ENCODE results near the gene ZBTB21. TPM values are rescaled to one million over a fixed set of nuclear protein-coding genes. Genes with fewer than 3 reads are reported as not detected.

ZBTB21 gene
- total and polyA plus RNA-seq, 7 donors, result 0.49 to 8.8 (median 4.5) TPM

- peaks cover 8% of the 10 kb centered on the region for H3K4me1 ChIP-seq
- 54 to 66% (median 56%) methylated on average over 6 of the region's 6 CpGs for WGBS, 3 donors
Measured at GRCh38 chr21:41993744-41994143, 16.4 kb downstream of the ZBTB21 start.

DNA sequence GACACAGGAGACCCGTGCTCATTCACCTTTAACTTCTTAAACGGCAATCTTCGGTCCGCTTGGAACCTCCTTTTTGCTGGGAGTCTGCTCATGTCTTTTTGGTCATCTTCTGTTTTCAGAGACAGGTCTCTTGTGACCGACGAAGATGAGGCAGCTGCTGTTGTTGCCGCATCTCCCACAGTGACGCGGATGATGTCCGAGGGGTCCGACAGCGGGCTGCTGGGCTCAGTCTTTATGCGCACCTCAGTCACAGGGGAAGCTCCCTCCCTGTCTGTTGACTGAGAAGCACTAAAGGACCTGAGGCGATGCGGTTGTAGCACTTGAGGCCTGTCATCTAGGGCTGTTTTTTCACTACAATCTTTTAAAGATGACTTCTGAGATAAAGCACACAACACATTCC, 17.6 kb downstream of the ZBTB21 start:
- DNase-seq (no peak), ATAC-seq (no peak)
- peaks cover 9 to 44% of the 10 kb centered on the region in 2 donors for H3K36me3 ChIP-seq (ENCODE audit: insufficient read depth in 1 of 2, low read depth in 1 of 2)
- no peaks in the 10 kb centered on the region for H3K27me3 ChIP-seq (ENCODE audit: insufficient read depth in 3 of 3, low read length in 2 of 3)
- TF ChIP-seq CTCF (IDR thresholded peaks at IDR 0.05), result no peak
- intact Hi-C loops (cut with DNase I), result no loop called here
- peaks cover 5% of the 10 kb centered on the region for H3K4me1 ChIP-seq
- H3K9me3 ChIP-seq, result no peaks in the 10 kb centered on the region
- H3K4me3 ChIP-seq, result no peak overlapping the region
- no peak overlapping the region for H3K27ac ChIP-seq
- WGBS, 3 donors, result 98% methylated on average over 15 of the region's 15 CpGs

More at GRCh38 chr21:41993744-41994143, 16.4 kb downstream of the ZBTB21 start:
- no peaks in the 10 kb centered on the region for H3K27me3 ChIP-seq (ENCODE audit: insufficient read depth in 3 of 3, low read length in 2 of 3)
- no peak for ATAC-seq
- no peak overlapping the region for H3K4me3 ChIP-seq
- peaks cover 9 to 44% of the 10 kb centered on the region in 2 donors for H3K36me3 ChIP-seq (ENCODE audit: insufficient read depth in 1 of 2, low read depth in 1 of 2)
- no peak for DNase-seq
- no peaks in the 10 kb centered on the region for H3K9me3 ChIP-seq
- no peak for TF ChIP-seq CTCF (IDR thresholded peaks at IDR 0.05)
- intact Hi-C loops (cut with DNase I), result no loop called here
- H3K27ac ChIP-seq, result no peak overlapping the region

- H3K9me3 ChIP-seq, result no peaks in the 10 kb centered on the region
- H3K36me3 ChIP-seq (ENCODE audit: insufficient read depth in 1 of 2, low read depth in 1 of 2), result peaks cover 9 to 44% of the 10 kb centered on the region in 2 donors
- no peak overlapping the region for H3K4me3 ChIP-seq
- 96 to 98% (median 97%) methylated on average over 16 of the region's 16 CpGs for WGBS, 3 donors
- no peaks in the 10 kb centered on the region for H3K27me3 ChIP-seq (ENCODE audit: insufficient read depth in 3 of 3, low read length in 2 of 3)
- no peak overlapping the region for H3K27ac ChIP-seq
- DNase-seq (no peak), ATAC-seq (no peak)
- TF ChIP-seq CTCF (IDR thresholded peaks at IDR 0.05), result no peak
- intact Hi-C loops (cut with DNase I), result no loop called here
- no peaks in the 10 kb centered on the region for H3K4me1 ChIP-seq
Measured at GRCh38 chr21:41991659-41992058, 18.5 kb downstream of the ZBTB21 start.

- Histone ChIP-seq H3K27me3 (ENCODE audit: insufficient read depth in 3 of 3, low read length in 2 of 3) (no peaks in the 10 kb centered on the region), H3K4me1 (no peaks in the 10 kb centered on the region), H3K4me3 (no peak overlapping the region), H3K9me3 (no peaks in the 10 kb centered on the region), H3K27ac (no peak overlapping the region), H3K36me3 (ENCODE audit: insufficient read depth in 1 of 2, low read depth in 1 of 2) (peaks cover 9 to 44% of the 10 kb centered on the region in 2 donors)
- no peak for TF ChIP-seq CTCF (IDR thresholded peaks at IDR 0.05)
- DNase-seq, result no peak
- intact Hi-C loops (cut with DNase I), result no loop called here
- no peak for ATAC-seq
- 89 to 93% (median 93%) methylated on average over 2 of the region's 2 CpGs for WGBS, 3 donors
Measured at GRCh38 chr21:41989698-41990097, 20.5 kb downstream of the ZBTB21 start.

DNA sequence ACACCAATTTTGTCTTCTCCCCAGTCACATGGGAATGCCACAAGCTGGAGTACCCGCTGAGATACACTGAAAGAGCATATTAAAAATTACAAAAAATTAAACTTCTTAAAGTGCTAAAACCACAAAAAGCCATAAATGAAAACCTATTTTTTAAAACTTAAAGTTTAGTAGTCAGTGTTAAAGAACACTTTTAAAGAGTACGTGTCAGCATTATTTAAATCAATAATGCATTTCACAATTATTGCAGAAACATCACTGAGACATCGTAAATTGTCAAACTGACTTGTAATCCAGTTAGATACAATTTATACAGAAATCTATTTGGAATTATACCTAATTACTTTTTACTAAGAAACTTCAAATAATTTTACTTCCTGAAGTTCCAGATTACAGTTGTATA, 22.9 kb downstream of the ZBTB21 start:
- H3K4me3 ChIP-seq, result no peak overlapping the region
- H3K27ac ChIP-seq, result no peak overlapping the region
- H3K27me3 ChIP-seq (ENCODE audit: insufficient read depth in 3 of 3, low read length in 2 of 3), result no peaks in the 10 kb centered on the region
- intact Hi-C loops (cut with DNase I), result no loop called here
- peaks cover 4 to 24% of the 10 kb centered on the region in 2 donors for H3K36me3 ChIP-seq (ENCODE audit: insufficient read depth in 1 of 2, low read depth in 1 of 2)
- no peaks in the 10 kb centered on the region for H3K4me1 ChIP-seq
- TF ChIP-seq CTCF (IDR thresholded peaks at IDR 0.05), result no peak
- no peak for ATAC-seq
- WGBS, 3 donors, result 93 to 96% (median 95%) methylated on average over 3 of the region's 3 CpGs
- DNase-seq, result no peak
- H3K9me3 ChIP-seq, result no peaks in the 10 kb centered on the region

All from psoas muscle (tissue), 8 donors.